Epidermal melanocyte (primary cell): ENCODE data around the gene CNFN.

Experiments used
- DNase-seq: peaks from one replicate; pipeline ENCODE4 v3.0.0; 2011; ENCODE audit warnings: low spot score; ENCODE audit not compliant: insufficient read length

CNFN gene

GRCh38 chr19:42375415-42376176, 14.5 kb downstream of the CNFN start:
- no peak for DNase-seq

- DNase-seq: no peak
Observed at GRCh38 chr19:42374826-42375376, 15.2 kb downstream of the CNFN start.

GRCh38 chr19:42370626-42371175, 19.4 kb downstream of the CNFN start:
- no peak for DNase-seq

GRCh38 chr19:42370068-42370520, 20.0 kb downstream of the CNFN start:
- DNase-seq: no peak

GRCh38 chr19:42369433-42370067, 20.5 kb downstream of the CNFN start:
- DNase-seq: no peak

- no peak for DNase-seq
Observed at GRCh38 chr19:42368765-42369164, 21.3 kb downstream of the CNFN start.

- no peak for DNase-seq
Observed at GRCh38 chr19:42368360-42368759, 21.7 kb downstream of the CNFN start.

- no peak for DNase-seq
Observed at GRCh38 chr19:42367929-42368328, 22.2 kb downstream of the CNFN start.

GRCh38 chr19:42366673-42367072, 23.4 kb downstream of the CNFN start:
- peak; percentile 54 for DNase-seq

GRCh38 chr19:42363614-42364346, 26.3 kb downstream of the CNFN start:
- no peak for DNase-seq

GRCh38 chr19:42362891-42363440, 27.1 kb downstream of the CNFN start:
- DNase-seq: no peak

- DNase-seq: no peak
Observed at GRCh38 chr19:42362342-42362741, 27.8 kb downstream of the CNFN start.

- no peak for DNase-seq
Observed at GRCh38 chr19:42361545-42361910, 28.6 kb downstream of the CNFN start.

- DNase-seq: no peak
Observed at GRCh38 chr19:42360787-42361544, 29.1 kb downstream of the CNFN start.

GRCh38 chr19:42357290-42357689, 32.8 kb downstream of the CNFN start:
- no peak for DNase-seq

- DNase-seq: no peak
Observed at GRCh38 chr19:42356686-42357085, 33.4 kb downstream of the CNFN start.

GRCh38 chr19:42355896-42356295, 34.2 kb downstream of the CNFN start:
- no peak for DNase-seq

GRCh38 chr19:42353341-42354015, 36.6 kb downstream of the CNFN start:
- DNase-seq: no peak

- no peak for DNase-seq
Observed at GRCh38 chr19:42352301-42353259, 37.5 kb downstream of the CNFN start.
